GM19351 (cell line): Measurements from ENCODE around the gene KLF12.

Source experiments
- ATAC-seq: cut with Tn5 transposase; IDR thresholded peaks from one replicate; pipeline ENCODE4 v1.9.1; 2021; ENCODE audit warnings: mild to moderate bottlenecking, moderate library complexity; ENCODE audit not compliant: unreplicated experiment

KLF12 gene

DNA sequence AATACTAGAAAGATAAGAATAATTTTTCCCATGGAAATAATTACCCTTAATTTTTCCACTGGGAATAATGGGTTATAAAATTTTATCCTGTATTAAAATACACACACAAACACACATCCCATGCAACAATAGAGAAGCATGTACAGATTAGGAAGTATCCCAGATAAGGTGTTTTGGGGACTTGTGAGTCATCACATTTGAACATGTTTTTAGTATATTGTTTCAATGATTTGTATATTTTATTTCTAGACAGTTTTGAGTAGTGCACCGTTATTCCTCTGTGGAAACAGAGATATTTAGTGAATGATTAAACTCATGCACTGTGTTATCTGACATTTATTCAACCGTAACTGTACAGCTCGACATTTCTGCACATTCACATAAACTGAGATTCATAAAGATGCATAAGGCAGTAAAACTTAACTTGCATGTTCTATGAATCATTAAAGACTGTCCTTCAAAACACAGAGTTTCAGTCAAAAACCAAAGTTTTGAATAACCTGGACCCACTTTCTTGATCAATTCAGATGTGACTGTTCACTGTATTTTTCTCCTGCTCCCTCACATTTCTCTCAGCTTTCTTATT lies 30.1 kb downstream of the KLF12 start:
- no peak for ATAC-seq

DNA sequence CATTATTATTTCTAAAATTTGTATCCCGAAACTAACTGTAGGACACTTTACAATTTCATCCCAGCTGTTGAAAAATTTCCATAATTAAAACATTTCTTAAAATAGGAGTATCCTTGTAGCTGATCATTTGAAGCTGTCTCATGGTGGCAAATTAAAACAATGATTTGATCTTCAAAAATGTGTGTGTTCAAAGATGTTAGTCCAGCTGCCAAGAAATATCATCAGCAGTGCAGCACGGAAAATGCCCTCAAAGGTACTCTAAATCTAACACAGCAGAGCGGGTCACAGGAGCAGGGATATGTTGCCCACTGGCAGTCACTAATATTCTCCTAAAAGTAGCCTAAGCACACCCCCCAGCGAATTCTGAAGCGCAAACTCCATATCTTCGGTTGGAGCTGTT lies 31.0 kb downstream of the KLF12 start:
- ATAC-seq, result no peak

DNA sequence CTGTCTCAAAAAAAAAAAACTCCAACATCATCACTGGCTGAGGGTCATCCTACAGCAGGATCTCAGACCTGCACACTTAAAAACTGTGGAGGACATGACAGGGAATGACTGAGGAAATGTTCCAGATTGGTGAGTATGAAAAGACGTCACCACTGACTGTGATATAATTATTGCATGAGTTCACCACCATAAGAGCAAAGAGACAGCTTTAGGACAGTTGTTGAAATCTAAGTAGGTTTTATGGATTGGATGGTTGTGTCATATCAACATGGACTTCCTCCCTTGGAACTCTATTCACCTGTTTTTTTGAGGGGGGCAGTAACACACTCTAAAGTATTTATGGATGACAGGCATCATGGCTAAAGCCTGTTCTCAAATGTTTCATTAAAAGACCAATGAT lies 31.5 kb downstream of the KLF12 start:
- no peak for ATAC-seq

DNA sequence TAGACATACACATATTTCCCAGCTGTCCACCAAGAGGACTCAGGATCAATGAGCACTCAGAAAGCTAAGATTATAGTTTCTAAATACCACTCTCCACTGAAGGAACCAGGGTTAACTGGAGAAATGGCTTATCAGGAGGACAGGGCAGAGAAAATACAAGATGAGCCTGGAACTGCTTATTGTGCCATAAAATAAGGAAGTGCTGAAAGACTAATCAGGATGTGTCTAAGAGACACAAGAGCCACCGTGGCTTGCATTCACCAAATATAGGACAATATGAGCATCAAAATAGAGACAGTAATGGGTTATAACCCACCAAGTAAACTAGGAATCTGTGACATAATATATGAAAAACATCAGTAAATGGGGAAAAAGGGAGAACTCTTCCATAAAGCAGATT lies 32.8 kb downstream of the KLF12 start:
- no peak for ATAC-seq

DNA sequence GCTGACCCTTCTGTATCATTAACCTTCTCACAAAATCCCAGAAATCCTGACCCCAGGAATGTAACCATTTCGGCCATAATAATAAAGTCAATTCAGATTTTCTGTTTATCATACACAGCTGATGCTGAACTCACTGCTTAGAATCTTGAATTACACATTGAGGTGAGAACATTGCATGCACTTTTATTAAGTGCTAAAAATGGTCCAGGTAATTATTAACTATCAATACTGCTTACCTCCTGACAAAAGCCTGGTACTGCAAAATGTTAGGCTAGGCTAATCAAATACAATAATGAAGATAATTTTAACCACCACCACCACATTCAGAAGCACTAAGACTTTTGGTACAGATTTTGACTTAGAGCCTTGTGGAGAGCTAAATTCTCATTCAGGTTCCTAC lies 36.1 kb downstream of the KLF12 start:
- no peak for ATAC-seq

DNA sequence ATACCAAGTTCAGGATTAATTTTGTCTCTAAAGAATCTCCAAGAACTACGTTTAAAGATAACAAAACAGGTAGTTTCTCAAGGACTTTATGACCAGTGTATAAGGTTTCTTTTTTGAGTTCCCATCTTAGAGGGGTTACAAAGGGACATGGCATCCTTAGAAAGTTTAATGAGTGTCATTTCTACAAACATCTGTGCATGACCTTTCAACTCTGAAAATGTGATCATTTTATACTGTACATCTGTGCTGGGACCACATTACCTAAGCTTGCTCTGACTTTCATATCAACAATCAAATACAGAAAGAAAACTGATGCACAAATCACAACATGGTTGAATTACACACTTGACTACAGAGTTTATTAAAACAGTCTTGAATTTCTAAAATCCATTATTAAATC lies 37.1 kb downstream of the KLF12 start:
- no peak for ATAC-seq

DNA sequence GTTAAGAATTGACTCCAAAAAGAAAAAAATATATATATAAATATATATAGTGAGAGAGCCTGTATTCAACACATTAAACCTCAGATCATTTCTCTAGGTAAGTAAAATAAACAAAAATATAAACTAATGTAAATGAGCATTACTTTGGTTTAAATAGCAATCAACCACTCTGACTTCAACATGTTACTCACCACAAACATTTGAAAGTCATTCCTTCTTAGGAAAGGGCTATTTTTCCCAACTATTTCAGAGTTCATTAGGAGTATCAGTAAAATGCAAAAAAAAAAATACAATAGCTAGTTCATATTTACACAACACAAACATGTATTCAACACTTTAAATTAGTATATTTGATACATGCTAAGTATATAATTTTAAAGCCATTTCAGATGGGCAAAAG lies 40.5 kb downstream of the KLF12 start:
- no peak for ATAC-seq

DNA sequence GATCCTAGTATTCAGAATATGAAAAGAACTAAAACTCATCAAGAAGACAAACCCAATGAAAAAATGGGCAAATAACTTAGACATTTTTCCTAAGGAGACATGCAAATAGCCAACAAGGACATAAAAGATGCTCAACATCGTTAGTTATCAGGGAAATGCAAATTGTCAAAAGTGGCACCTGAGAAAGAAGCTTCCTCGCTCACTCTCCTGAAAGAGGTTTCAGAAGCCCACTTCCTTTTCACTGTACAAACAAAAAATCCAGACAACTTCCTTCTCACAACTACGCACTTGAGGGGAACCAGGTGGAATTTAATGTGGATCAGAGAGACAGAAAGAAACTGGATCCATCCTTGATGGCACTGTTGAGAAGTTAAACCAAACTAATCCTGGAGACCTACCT lies 41.5 kb downstream of the KLF12 start:
- no peak for ATAC-seq

DNA sequence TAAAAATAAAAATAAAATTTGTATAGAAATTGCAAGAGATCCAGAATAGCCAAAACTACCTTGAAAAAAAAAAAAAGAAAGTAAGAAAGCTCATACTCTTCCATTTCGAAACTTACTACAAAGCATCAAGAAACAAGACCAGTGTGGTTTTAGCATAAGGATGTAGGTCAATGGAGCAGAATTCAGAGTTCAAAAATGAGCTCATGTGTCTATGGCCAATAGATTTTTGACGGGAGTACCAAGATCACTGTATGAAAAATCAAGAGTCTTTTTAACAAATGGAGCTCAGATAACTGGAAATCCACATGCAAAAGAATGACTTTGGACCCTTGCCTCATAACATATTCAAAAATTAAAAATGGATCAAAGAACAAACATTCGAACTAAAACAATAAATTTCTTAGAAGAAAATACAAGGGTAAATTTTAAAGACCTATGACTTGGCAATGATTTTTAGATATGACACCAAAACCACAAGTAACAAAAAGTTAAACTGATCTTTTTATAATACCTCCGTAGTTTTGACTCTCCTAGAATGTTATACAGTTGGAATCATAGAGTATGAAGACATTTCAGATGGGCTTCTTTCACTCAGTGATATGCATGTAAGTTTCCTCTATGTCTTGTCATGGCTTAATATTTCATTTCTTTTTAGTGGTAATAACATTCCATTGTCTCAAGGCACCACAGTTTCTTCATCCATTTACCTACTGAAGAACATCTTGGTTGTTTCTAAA lies 43.2 kb downstream of the KLF12 start:
- no peak for ATAC-seq

DNA sequence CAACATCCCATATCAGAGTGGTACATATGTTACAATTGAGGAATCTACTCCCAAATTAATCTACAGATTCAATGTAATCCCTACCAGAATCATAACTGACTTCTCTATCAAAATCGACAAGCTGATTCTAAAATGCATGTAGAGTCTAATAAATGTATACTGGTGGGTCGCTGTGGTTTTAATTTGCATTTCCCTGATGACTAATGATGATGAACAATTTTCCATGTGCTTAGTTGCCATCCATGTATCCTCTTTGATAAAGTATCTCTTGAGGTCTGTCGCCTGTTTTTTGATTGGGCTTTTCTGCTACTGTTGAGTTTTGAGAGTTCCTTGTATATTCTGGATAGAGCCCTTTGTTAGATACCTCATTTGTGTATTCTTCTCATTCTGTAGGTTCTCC lies 43.8 kb downstream of the KLF12 start:
- ATAC-seq, result no peak

DNA sequence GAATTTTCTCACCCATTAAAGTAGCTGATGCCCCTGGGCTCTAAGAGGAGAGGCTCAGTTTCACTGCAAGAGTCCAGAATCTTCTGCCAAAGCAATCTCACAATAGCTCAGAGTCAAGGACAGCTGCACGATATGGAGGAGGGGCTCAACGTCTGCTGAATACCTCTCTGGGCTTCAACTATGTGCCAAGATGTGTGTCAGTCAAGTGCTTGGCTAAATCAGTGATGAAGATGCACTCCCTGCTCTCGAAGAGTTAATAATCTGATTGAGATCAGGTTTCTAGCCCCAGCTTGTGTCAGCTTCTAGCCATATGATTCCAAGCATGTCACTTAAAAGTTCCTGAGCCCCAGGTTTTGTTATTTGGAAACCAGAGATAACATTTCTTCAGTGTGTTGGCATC lies 46.8 kb downstream of the KLF12 start:
- ATAC-seq, result no peak
